ENCODE data around the gene TNS2.

Gene TNS2

DNA sequence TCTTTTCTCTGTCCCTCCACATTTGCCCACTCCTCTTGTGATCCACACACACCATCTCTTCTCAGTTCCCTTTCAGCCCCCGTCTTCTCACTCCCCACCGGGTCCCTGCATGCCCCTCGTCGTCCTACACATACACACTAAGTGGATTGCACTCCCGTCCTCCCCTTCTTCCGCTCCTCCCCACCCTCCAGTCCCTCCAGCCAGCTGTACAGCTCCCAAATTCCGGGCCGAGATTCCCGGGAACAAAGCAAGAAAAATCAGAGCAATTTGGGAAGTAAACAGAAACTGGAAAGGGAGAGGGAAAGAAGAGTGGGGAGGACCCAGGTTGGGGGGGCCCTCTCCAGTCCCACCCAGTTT, 47.3 kb downstream of the TNS2 start:
- peak overlapping the region; percentile 45; the same call in 1 of the 2 replicates for H3K27ac ChIP-seq
- TF ChIP-seq, protein P1, sequence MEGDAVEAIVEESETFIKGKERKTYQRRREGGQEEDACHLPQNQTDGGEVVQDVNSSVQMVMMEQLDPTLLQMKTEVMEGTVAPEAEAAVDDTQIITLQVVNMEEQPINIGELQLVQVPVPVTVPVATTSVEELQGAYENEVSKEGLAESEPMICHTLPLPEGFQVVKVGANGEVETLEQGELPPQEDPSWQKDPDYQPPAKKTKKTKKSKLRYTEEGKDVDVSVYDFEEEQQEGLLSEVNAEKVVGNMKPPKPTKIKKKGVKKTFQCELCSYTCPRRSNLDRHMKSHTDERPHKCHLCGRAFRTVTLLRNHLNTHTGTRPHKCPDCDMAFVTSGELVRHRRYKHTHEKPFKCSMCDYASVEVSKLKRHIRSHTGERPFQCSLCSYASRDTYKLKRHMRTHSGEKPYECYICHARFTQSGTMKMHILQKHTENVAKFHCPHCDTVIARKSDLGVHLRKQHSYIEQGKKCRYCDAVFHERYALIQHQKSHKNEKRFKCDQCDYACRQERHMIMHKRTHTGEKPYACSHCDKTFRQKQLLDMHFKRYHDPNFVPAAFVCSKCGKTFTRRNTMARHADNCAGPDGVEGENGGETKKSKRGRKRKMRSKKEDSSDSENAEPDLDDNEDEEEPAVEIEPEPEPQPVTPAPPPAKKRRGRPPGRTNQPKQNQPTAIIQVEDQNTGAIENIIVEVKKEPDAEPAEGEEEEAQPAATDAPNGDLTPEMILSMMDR (conservative IDR thresholded peaks at IDR 0.05): no peak

DNA sequence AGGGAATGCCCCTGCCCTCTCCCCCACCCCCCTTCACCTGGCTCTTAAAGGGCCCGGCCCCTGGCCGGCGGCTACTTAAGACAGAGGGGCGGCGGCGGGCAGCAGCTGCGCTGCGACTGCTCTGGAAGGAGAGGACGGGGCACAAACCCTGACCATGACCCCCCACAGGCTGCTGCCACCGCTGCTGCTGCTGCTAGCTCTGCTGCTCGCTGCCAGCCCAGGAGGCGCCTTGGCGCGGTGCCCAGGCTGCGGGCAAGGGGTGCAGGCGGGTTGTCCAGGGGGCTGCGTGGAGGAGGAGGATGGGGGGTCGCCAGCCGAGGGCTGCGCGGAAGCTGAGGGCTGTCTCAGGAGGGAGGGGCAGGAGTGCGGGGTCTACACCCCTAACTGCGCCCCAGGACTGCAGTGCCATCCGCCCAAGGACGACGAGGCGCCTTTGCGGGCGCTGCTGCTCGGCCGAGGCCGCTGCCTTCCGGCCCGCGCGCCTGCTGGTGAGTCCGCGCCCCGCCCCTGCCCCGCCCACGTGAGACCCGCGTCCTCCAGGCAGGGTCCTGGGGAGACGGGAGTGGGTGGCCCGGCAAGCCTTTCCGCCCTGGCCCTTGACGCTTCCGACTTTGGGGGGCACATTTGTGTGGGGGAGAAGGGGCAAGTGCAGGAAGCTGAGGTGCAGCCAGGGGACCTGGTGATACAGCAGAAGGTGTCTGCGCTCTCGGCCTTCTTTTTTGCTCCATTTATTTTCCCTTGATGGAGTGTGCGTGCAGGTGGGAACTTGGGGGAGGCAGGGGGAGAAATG, 47.9 kb downstream of the TNS2 start, which contains the start of gene IGFBP6:
Gene IGFBP6, plus strand, starts transcription at position 104 of the 790 bp plus-strand sequence. Its CDS starts 51 bp downstream, at position 155.
- TF ChIP-seq, protein P1 (conservative IDR thresholded peaks at IDR 0.05): no peak
- peak within 1 kb of the TSS; percentile 45; the same call in 1 of the 2 replicates for H3K27ac ChIP-seq

DNA sequence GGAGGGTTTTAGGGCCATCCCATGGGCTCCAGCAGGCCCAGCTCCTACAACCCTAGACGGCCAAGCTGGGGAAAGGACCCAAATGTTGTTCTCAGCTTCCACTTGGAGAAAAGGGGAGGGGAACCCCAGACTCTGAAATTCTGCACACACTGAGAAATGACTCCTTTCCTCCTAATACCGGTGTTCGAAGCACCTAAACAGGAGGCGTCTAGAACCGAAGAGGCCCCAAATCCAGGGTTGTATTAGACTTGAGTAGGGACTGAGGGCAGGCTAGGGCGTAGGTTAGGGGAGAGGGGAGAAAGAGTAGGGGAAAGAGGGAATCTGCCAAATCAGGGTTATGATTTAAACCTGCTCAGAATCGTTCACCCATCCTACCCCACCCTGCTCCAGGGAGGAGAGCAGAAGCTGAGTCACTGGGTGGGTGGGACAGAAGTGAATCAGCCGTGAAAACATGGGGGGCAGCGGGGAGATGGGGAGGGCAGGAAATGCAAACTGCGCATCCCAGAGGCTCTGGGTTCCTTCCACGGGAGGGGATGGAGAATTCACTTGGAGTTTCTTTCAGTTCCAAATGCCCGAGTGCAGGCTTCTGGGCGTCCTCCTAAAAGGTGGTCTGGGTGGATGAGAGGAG, 48.6 kb downstream of the TNS2 start:
- TF ChIP-seq, protein P1 (conservative IDR thresholded peaks at IDR 0.05): no peak
- peak overlapping the region; percentile 45; the same call in 1 of the 2 replicates for H3K27ac ChIP-seq

DNA sequence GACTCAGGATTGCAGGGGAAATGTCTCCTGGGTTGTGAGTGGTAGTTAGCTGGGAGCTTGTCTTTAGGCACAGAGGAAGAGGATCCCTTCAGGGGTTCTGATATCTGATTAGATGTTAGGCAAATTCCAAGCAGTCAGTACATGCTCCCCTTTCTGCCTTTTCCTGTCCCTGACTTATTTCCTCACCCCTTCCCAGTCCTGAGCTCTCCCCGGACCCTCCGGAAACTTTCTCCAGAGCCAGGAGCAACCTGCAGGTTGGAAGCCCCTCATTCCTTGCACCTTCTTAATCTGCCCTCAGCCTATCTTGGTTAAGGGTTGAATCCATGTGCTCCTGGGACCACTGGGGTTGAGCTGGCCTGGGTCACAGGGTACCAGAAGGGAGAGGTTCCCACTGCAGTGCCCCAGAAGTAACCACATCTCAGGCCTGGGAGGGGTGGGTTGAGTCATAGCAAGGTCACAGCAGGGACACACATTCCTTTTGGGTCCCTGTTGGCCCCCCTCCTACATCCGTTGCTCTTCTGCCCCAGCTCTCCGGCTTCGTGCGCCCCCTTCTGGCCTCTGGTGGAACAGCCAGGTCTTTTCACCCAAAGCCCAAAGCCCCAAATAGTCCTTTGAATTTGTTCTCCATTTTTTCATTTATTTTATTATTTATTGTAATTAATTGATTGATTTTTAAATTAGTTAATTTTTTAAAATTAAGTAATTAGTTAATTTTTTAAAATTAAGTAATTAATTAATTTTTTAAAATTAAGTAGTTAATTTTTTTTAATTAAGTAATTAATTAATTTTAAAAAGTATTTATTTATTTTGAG, 49.4 kb downstream of the TNS2 start:
- no peak overlapping the region for H3K27ac ChIP-seq
- TF ChIP-seq, protein P1 (conservative IDR thresholded peaks at IDR 0.05): peak; percentile 98

DNA sequence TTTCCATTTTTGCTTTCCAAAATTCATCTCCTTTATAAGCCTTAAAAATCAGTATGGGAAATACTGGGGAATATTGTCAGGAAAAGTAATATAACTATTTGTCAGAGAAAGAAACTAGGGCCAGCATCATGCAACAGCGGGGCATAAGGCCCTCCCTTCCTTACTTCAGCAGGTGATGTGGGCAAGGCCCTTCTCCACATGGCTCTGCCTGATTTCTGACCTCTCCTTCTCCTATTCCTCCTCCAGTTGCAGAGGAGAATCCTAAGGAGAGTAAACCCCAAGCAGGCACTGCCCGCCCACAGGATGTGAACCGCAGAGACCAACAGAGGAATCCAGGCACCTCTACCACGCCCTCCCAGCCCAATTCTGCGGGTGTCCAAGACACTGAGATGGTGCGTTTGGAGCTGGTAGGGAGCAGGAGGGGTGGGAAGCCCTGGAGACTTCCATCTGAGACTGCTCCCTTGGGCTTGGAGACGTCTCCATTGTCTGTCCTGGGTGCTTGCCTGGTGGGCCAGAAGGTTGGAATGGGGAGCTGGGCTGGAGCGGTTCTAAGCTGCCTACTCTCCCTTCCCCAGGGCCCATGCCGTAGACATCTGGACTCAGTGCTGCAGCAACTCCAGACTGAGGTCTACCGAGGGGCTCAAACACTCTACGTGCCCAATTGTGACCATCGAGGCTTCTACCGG, 50.7 kb downstream of the TNS2 start:
- TF ChIP-seq, protein P1 (conservative IDR thresholded peaks at IDR 0.05): no peak
- H3K27ac ChIP-seq: no peak overlapping the region

DNA sequence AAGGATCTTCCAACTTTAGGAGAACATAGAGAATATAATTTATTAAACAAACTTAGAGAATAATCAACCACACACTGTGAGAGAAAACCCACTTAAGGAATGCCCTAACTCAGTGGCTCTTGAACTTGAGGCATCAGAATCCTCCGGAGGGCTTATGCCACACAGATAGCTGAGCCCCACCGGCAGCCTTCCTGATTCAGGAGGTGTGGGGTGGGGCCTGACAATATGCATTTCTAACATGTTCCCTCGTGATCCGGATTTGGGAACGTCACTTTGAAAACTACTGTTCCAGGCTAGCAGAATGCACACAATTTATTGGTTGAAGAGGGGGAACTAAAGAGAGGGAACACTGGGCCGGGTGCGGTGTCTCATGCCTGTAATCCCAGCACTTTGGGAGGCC, 51.4 kb downstream of the TNS2 start:
- no peak overlapping the region for H3K27ac ChIP-seq
- TF ChIP-seq, protein P1 (conservative IDR thresholded peaks at IDR 0.05): no peak
